GM12878 (cell line): Measurements from ENCODE around the gene THSD4. TPM values are rescaled to one million over a fixed set of nuclear protein-coding genes. Genes with fewer than 3 reads are reported as not detected.

Experiments
- ATAC-seq: fragments of 200-7000 bp; cut with Tn5 transposase; 3 replicates; pipeline ENCODE4 v1.9.1; 2020; ENCODE audit warnings: mild to moderate bottlenecking, moderate library complexity
- BruUV-seq: library from RNA; stranded (reverse); fragments of 400-500 nt; replicated peaks from 2 replicates; lab custom pipeline; 2021; lab: Mats Ljungman, UMichigan
- CTCF ChIA-PET: fragments of 300-600 bp; sonication (Branson Sonifier 250); formaldehyde crosslinking; extraction: SDS; loops from one replicate; lab custom pipeline; 2021; ENCODE audit warnings: inconsistent platforms; lab: Yijun Ruan, JAX
- POLR2A ChIA-PET: fragments of 350-600 bp; formaldehyde crosslinking; extraction: SDS; loops from one replicate; lab custom pipeline; 2021; ENCODE audit warnings: inconsistent platforms; lab: Charles Lee
- RAD21 ChIA-PET: fragments of 300-600 bp; sonication (Branson Sonifier 250); formaldehyde crosslinking; loops from one replicate; lab custom pipeline; 2023; ENCODE audit warnings: antibody characterized with exemption; ENCODE audit not compliant: unreplicated experiment; lab: Charles Lee
- SMC1A ChIA-PET: fragments of 300-600 bp; sonication (Branson Sonifier 250); formaldehyde crosslinking; loops from one replicate; lab custom pipeline; 2023; ENCODE audit not compliant: unreplicated experiment, uncharacterized antibody; lab: Charles Lee
- DNase-seq: peaks from one replicate; pipeline ENCODE4 v3.0.0-alpha.2; 2011; ENCODE audit warnings: low read depth, low spot score
- FAIRE-seq: peaks from 3 replicates; lab custom pipeline; 2011; peaks lifted over from hg19 to GRCh38; lab: Jason Lieb, UNC
- H2AFZ ChIP-seq: 2 replicates; pipeline ENCODE4 v1.6.0; 2011; ENCODE audit warnings: low read depth, low read length, control low read depth; ENCODE audit not compliant: control insufficient read depth
- H3K27ac ChIP-seq: 2 replicates; pipeline ENCODE4 v1.5.1; 2011; ENCODE audit warnings: control low read depth; ENCODE audit not compliant: control insufficient read depth, insufficient read depth
- H3K27me3 ChIP-seq, 2 experiments: replicated peaks in 1 of 2; 2 replicates each; pipeline versions ENCODE4 v1.6.0 to v1.6.1; 2011; ENCODE audit warnings: low read length in 1 of 2; ENCODE audit not compliant: control insufficient read depth in 2 of 2, insufficient read depth in 2 of 2
- H3K36me3 ChIP-seq, 2 experiments: 2 replicates each; pipeline ENCODE4 v1.5.1; 2011; ENCODE audit warnings: low read length in 1 of 2; ENCODE audit not compliant: control insufficient read depth in 2 of 2, insufficient read depth in 2 of 2
- H3K4me1 ChIP-seq: 2 replicates; pipeline ENCODE4 v1.6.1; 2011; ENCODE audit warnings: mild to moderate bottlenecking, low read length, moderate library complexity, mixed read lengths; ENCODE audit not compliant: control insufficient read depth, insufficient read depth
- H3K4me2 ChIP-seq: 2 replicates; pipeline ENCODE4 v1.6.0; 2011; ENCODE audit warnings: control low read depth; ENCODE audit not compliant: control insufficient read depth, insufficient read depth
- H3K4me3 ChIP-seq: fragments of 200-600 bp; sonication (generic); 2 replicates; pipeline ENCODE4 v1.5.1; 2016
- H3K79me2 ChIP-seq: 2 replicates; pipeline ENCODE4 v1.6.0; 2011; ENCODE audit warnings: low read length; ENCODE audit not compliant: control insufficient read depth, insufficient read depth
- H3K9ac ChIP-seq: 2 replicates; pipeline ENCODE4 v1.8.0; 2011; ENCODE audit warnings: low read length, control low read depth, mixed read lengths; ENCODE audit not compliant: control insufficient read depth, insufficient read depth
- H3K9me3 ChIP-seq: replicated peaks from 3 replicates; pipeline ENCODE4 v1.5.1; 2011; ENCODE audit warnings: mild to moderate bottlenecking, low read length; ENCODE audit not compliant: control insufficient read depth, insufficient read depth
- H4K20me1 ChIP-seq: 2 replicates; pipeline ENCODE4 v1.6.0; 2011; ENCODE audit not compliant: control insufficient read depth, insufficient read depth
- CREB1 ChIP-seq: IDR thresholded peaks from 2 replicates; pipeline ENCODE4 v1.6.1; 2012; ENCODE audit warnings: low read depth, mild to moderate bottlenecking, inconsistent platforms
- CTCF ChIP-seq, 3 experiments: IDR thresholded peaks in 2 of 3; conservative IDR thresholded peaks in 1 of 3; 2 replicates each; pipeline ENCODE4 v1.5.1; 2011; ENCODE audit warnings: low read depth in 3 of 3, low read length in 3 of 3, mild to moderate bottlenecking in 3 of 3, control low read depth in 2 of 3, moderate library complexity in 2 of 3, inconsistent platforms in 1 of 3, mixed read lengths in 1 of 3; ENCODE audit not compliant: control insufficient read depth in 2 of 3, insufficient read depth in 1 of 3; ENCODE audit errors: extremely low read depth in 1 of 3
- HDAC6 ChIP-seq: fragments of 200-600 bp; sonication (generic); IDR thresholded peaks from one replicate; pipeline ENCODE4 v1.8.0; 2017; ENCODE audit warnings: antibody characterized with exemption; ENCODE audit not compliant: unreplicated experiment
- MEF2B ChIP-seq: fragments of 450-650 bp; IDR thresholded peaks from 2 replicates; pipeline ENCODE4 v1.6.1; 2018; ENCODE audit warnings: mild to moderate bottlenecking, moderate library complexity; ENCODE audit not compliant: partially characterized antibody, poor library complexity, severe bottlenecking
- MYC ChIP-seq: IDR thresholded peaks from 2 replicates; pipeline ENCODE4 v1.6.1; 2011; ENCODE audit warnings: mild to moderate bottlenecking, low read length, moderate library complexity, inconsistent platforms; ENCODE audit not compliant: insufficient read depth, insufficient replicate concordance, insufficient read length, severe bottlenecking
- NFYA ChIP-seq: IDR thresholded peaks from 2 replicates; pipeline ENCODE4 v1.6.1; 2011; ENCODE audit warnings: low read depth, mild to moderate bottlenecking, low read length, improper control_type of control experiment, borderline replicate concordance
- SREBF2 ChIP-seq: IDR thresholded peaks from 2 replicates; pipeline ENCODE4 v1.6.1; 2012; ENCODE audit warnings: mild to moderate bottlenecking, low read length
- SUZ12 ChIP-seq: fragments of 200-600 bp; sonication (generic); IDR thresholded peaks from one replicate; pipeline ENCODE4 v1.6.1; 2018; ENCODE audit warnings: antibody characterized with exemption, mild to moderate bottlenecking; ENCODE audit not compliant: unreplicated experiment
- ZBTB33 ChIP-seq: fragments of 450-650 bp; IDR thresholded peaks from 2 replicates; pipeline ENCODE4 v1.6.1; 2017; ENCODE audit warnings: mild to moderate bottlenecking
- WGBS: methylation state at CpG from one replicate; pipeline ENCODE4 v1.1.6; 2016; ENCODE audit warnings: low lambda C conversion rate; ENCODE audit not compliant: insufficient replicate concordance, insufficient coverage; ENCODE audit errors: missing lambda C conversion rate; 5-methylcytosine and 5-hydroxymethylcytosine counted together
- in situ Hi-C: fragments of 300-500 bp; cut with MboI; formaldehyde crosslinking; loops from 9 replicates; pipeline ENCODE4 v1.14.3; 2018; ENCODE audit warnings: mixed read lengths
- intact Hi-C: fragments of 100-400 bp; cut with micrococcal nuclease; formaldehyde crosslinking; loops from one replicate; pipeline ENCODE4 v1.14.2; 2022; ENCODE audit not compliant: unreplicated experiment
- polyA plus RNA-seq, 11 experiments: library from polyadenylated mRNA; depleted of rRNA in 4 of 11; unstranded in 6 of 11; stranded (reverse) in 5 of 11; fragments of >200 nt; fragmentation: Nextera tagmentation in 4 of 11; fragmentation: Illumina TruSeq in 1 of 11; extraction: Ambion mirVana in 4 of 11; extraction: Trizol in 1 of 11; gene quantifications; 1 replicate in 1 of 11; 2 replicates in 10 of 11; pipeline versions ENCODE4 v1.2.1 to v1.2.3, GENCODE V29; 2011 to 2016; ENCODE audit warnings: inconsistent platforms in 2 of 11, missing spikeins in 2 of 11, low read depth in 1 of 11
- total RNA-seq, 4 experiments: library from RNA; depleted of rRNA in 3 of 4; stranded (reverse); fragments of >200 nt in 3 of 4; fragmentation: Illumina TruSeq in 1 of 4; extraction: Trizol in 1 of 4; gene quantifications; 2 replicates each; pipeline versions ENCODE4 v1.2.1 to v1.2.3, GENCODE V29; 2013 to 2021

Gene THSD4
- total and polyA plus RNA-seq, 10 of the 15 experiments (the other 5 are each of a cell fraction or from before 2014, with no cell fraction given) = 0.04 to 0.13 (median 0.05) TPM; not detected in 7

GRCh38 chr15:71183063-71183462 lies 67.8 kb downstream of the THSD4 start (continued):
- no peak for TF ChIP-seq MEF2B
- TF ChIP-seq SUZ12 = no peak
- no peak for TF ChIP-seq NFYA
- TF ChIP-seq HDAC6 = no peak
- TF ChIP-seq MYC = no peak
- TF ChIP-seq CTCF (IDR thresholded peaks at IDR 0.05 in 2 of 3, conservative IDR thresholded peaks at IDR 0.05 in 1 of 3; ENCODE audit: control insufficient read depth in 2 of 3, extremely low read depth in 1 of 3, insufficient read depth in 1 of 3, low read depth in 3 of 3, low read length in 3 of 3) = no peak
- TF ChIP-seq CREB1 = no peak
- no peak for TF ChIP-seq ZBTB33

- Histone ChIP-seq H3K4me1 (no peaks in the 10 kb centered on the region), H4K20me1 (no peaks in the 10 kb centered on the region), H3K27ac (no peak overlapping the region), H2AFZ (no peak overlapping the region), H3K27me3 (no peaks in the 10 kb centered on the region), H3K9me3 (no peaks in the 10 kb centered on the region), H3K4me3 (no peak overlapping the region), H3K36me3 (no peaks in the 10 kb centered on the region), H3K79me2 (no peaks in the 10 kb centered on the region), H3K9ac (no peak overlapping the region), H3K4me2 (no peak overlapping the region)
- TF ChIP-seq SREBF2 = no peak
- ChIA-PET RAD21 (no interaction called here), CTCF (no interaction called here), SMC1A (no interaction called here), POLR2A (no interaction called here)
- ATAC-seq (no peak), DNase-seq (no peak), FAIRE-seq (no peak)
- no TSS peak for BruUV-seq
- intact Hi-C loops = no loop called here
- in situ Hi-C loops = no loop called here
- WGBS = 13% methylated on average over 5 of the region's 5 CpGs
These were observed 70.4 kb downstream of the THSD4 start for GRCh38 chr15:71185706-71186105.
